Natural killer cell (primary cell): ENCODE data around the gene MAPRE3. TPM values are rescaled to one million over a fixed set of nuclear protein-coding genes. Genes with fewer than 3 reads are reported as not detected.

Experiments used
- ATAC-seq, 3 donors: fragments of 150-1000 bp in 2 of 3; fragments of 200-7000 bp in 1 of 3; cut with Tn5 transposase; 1 replicate in 1 of 3; 2 replicates in 2 of 3; pipeline ENCODE4 v1.10.0; 2021; ENCODE audit warnings: mild to moderate bottlenecking in 2 of 3, moderate library complexity in 2 of 3
- DNase-seq, 2 donors: peaks; one replicate each; pipeline versions ENCODE4 v3.0.0 to v3.0.0-alpha.2; 2013 to 2021; ENCODE audit warnings: mixed read lengths in 1 of 2
- H3K27ac ChIP-seq: one replicate; pipeline ENCODE4 v1.5.1; 2013; ENCODE audit warnings: mild to moderate bottlenecking, low read length
- H3K27me3 ChIP-seq: one replicate; pipeline ENCODE4 v1.6.1; 2013; ENCODE audit warnings: low read length; ENCODE audit not compliant: control insufficient read depth, insufficient read depth
- H3K36me3 ChIP-seq: one replicate; pipeline ENCODE4 v1.6.1; 2013; ENCODE audit warnings: low read length; ENCODE audit not compliant: control insufficient read depth, insufficient read depth
- H3K4me1 ChIP-seq: one replicate; pipeline ENCODE4 v1.6.1; 2013; ENCODE audit warnings: low read length; ENCODE audit not compliant: control insufficient read depth, insufficient read depth
- H3K4me3 ChIP-seq: one replicate; pipeline ENCODE4 v1.5.1; 2013; ENCODE audit warnings: low read length
- H3K9me3 ChIP-seq: one replicate; pipeline ENCODE4 v1.6.1; 2013; ENCODE audit warnings: low read length; ENCODE audit not compliant: control insufficient read depth, insufficient read depth
- H3K27ac Mint-ChIP-seq, 2 donors: one replicate each; pipeline ENCODE4 v1.8.0; 2022; ENCODE audit warnings: mild to moderate bottlenecking in 2 of 2, mixed read lengths in 2 of 2, moderate library complexity in 1 of 2
- H3K27me3 Mint-ChIP-seq, 2 donors: one replicate each; pipeline ENCODE4 v1.8.0; 2022; ENCODE audit warnings: low read depth in 2 of 2, mixed read lengths in 2 of 2
- H3K36me3 Mint-ChIP-seq: one replicate; pipeline ENCODE4 v1.8.0; 2022; ENCODE audit warnings: mixed read lengths
- H3K4me1 Mint-ChIP-seq, 2 donors: one replicate each; pipeline ENCODE4 v1.8.0; 2022; ENCODE audit warnings: mixed read lengths in 2 of 2
- H3K4me3 Mint-ChIP-seq: one replicate; pipeline ENCODE4 v1.8.0; 2022; ENCODE audit warnings: mild to moderate bottlenecking, moderate library complexity, mixed read lengths
- H3K9me3 Mint-ChIP-seq, 2 donors: one replicate each; pipeline ENCODE4 v1.8.0; 2022; ENCODE audit warnings: mixed read lengths in 2 of 2
- WGBS: methylation state at CpG from one replicate; pipeline ENCODE4 v1.1.7; 2013; ENCODE audit warnings: missing lambda C conversion rate; ENCODE audit not compliant: insufficient coverage; 5-methylcytosine and 5-hydroxymethylcytosine counted together
- intact Hi-C: fragments of 100-400 bp; cut with micrococcal nuclease; formaldehyde crosslinking; loops from one replicate; pipeline ENCODE4 v1.14.2; 2022
- total RNA-seq, 4 donors: library from RNA; stranded (reverse); fragments of 120-200 nt in 1 of 4; gene quantifications; one replicate each; pipeline versions ENCODE4 v1.2.3 to v1.2.4, GENCODE V29; 2013 to 2022
- TF ChIP-seq, protein P1 (sequence below): fragments of 200-600 bp; IDR thresholded peaks from one replicate; pipeline ENCODE4 v1.8.0; 2022; ENCODE audit warnings: antibody characterized with exemption

The MAPRE3 gene
- total RNA-seq, 3 donors from 2014 or later (not counting 1 experiment from before 2014, with no cell fraction given), result 3.9 to 5.0 (median 4.2) TPM

DNA sequence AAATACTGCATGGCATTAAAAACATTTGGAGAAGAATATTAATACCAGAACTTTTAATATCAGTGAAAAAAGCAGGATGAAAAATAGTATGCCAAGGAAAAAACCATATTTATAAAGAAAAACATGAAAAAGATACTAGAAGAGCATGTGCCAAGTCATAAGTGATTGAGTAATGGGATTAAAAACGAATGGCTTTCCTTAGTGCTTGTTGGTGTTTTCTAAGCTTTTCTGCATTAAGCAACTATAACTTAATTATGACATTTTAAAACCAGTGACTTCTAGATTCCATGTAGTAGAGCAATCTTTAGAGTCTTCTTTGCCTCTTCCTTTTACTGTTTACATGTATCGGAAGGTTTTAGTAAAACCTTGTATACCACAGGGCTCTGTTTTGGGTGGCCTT lies 6.6 kb downstream of the MAPRE3 start:
- H3K27me3 ChIP-seq, result no peaks in the 10 kb centered on the region
- H3K9me3 Mint-ChIP-seq, result no peaks in the 10 kb centered on the region
- H3K4me1 ChIP-seq, result no peaks in the 10 kb centered on the region
- TF ChIP-seq, protein P1, sequence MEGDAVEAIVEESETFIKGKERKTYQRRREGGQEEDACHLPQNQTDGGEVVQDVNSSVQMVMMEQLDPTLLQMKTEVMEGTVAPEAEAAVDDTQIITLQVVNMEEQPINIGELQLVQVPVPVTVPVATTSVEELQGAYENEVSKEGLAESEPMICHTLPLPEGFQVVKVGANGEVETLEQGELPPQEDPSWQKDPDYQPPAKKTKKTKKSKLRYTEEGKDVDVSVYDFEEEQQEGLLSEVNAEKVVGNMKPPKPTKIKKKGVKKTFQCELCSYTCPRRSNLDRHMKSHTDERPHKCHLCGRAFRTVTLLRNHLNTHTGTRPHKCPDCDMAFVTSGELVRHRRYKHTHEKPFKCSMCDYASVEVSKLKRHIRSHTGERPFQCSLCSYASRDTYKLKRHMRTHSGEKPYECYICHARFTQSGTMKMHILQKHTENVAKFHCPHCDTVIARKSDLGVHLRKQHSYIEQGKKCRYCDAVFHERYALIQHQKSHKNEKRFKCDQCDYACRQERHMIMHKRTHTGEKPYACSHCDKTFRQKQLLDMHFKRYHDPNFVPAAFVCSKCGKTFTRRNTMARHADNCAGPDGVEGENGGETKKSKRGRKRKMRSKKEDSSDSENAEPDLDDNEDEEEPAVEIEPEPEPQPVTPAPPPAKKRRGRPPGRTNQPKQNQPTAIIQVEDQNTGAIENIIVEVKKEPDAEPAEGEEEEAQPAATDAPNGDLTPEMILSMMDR, result no peak
- DNase-seq (no peak), ATAC-seq (no peak)
- no peaks in the 10 kb centered on the region for H3K36me3 ChIP-seq
- WGBS, result 93% methylated on average over 1 of the region's 2 CpGs
- H3K27ac Mint-ChIP-seq, result no peak overlapping the region
- no peaks in the 10 kb centered on the region for H3K36me3 Mint-ChIP-seq
- H3K4me3 ChIP-seq, result no peak overlapping the region
- H3K9me3 ChIP-seq, result no peaks in the 10 kb centered on the region
- H3K4me1 Mint-ChIP-seq, result peaks cover 2 to 3% of the 10 kb centered on the region in 2 donors
- no peak overlapping the region for H3K27ac ChIP-seq
- intact Hi-C loops, result no loop called here
- peaks cover 2 to 13% of the 10 kb centered on the region in 2 donors for H3K27me3 Mint-ChIP-seq
- no peak overlapping the region for H3K4me3 Mint-ChIP-seq

DNA sequence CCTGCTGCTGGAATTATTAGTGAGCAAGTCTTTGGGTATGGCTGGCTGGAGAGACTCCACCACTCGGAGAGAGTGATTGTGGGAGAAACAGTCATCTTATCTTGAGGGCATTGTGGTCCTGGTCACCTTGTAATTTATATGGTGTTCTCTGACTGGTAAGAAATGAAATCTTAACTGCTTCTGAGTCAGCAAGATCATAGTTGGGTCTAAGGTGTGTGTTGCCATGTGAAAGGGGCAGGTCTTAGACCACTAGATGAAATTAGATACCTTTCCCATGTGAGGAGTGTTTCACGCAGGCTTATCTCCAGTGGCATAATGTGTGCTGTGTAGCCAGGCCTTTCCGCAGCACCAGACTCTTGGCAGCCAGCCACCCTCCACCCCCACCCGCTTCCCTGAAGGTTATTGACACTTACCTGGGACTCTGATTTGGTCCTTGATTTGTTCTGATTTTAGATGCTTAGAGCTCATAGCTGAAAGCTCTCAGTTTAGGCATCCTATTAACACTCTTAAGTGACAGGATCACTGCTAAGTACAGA lies 7.7 kb downstream of the MAPRE3 start:
- H3K9me3 Mint-ChIP-seq, result no peaks in the 10 kb centered on the region
- H3K27ac Mint-ChIP-seq, result no peak overlapping the region
- WGBS, result 82% methylated on average over 4 of the region's 4 CpGs
- DNase-seq (no peak), ATAC-seq (no peak)
- H3K4me3 ChIP-seq, result no peak overlapping the region
- H3K36me3 Mint-ChIP-seq, result no peaks in the 10 kb centered on the region
- TF ChIP-seq, protein P1, result no peak
- H3K4me3 Mint-ChIP-seq, result no peak overlapping the region
- no peaks in the 10 kb centered on the region for H3K4me1 ChIP-seq
- H3K27me3 Mint-ChIP-seq, result peaks cover 2 to 9% of the 10 kb centered on the region in 2 donors
- no peak overlapping the region for H3K27ac ChIP-seq
- H3K27me3 ChIP-seq, result no peaks in the 10 kb centered on the region
- no peaks in the 10 kb centered on the region for H3K36me3 ChIP-seq
- intact Hi-C loops, result no loop called here
- no peaks in the 10 kb centered on the region for H3K4me1 Mint-ChIP-seq
- no peaks in the 10 kb centered on the region for H3K9me3 ChIP-seq

DNA sequence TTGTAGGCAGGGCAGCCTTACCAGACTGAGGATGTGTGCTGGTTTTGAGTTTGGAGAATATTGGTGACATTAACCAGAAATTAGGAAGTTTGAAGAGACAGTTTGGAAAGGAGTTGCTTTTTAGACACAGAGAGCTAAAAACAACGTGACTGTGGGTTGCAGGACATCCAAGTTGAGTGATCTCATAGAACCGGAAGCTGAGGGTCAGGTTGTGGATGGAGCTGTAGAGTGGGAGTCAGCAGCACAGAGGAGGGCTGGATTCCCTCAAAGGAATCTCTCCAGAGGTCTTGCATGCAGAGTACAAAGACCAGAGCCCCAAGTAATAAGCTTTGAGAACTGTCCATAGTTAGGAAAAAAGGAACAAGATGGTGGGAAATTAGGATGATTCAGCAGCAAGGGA lies 9.3 kb downstream of the MAPRE3 start:
- peaks cover 2 to 7% of the 10 kb centered on the region in 2 donors for H3K27me3 Mint-ChIP-seq
- H3K4me3 Mint-ChIP-seq, result no peak overlapping the region
- H3K36me3 Mint-ChIP-seq, result no peaks in the 10 kb centered on the region
- no peak for ATAC-seq
- H3K4me1 ChIP-seq, result no peaks in the 10 kb centered on the region
- no peak overlapping the region for H3K4me3 ChIP-seq
- no peaks in the 10 kb centered on the region for H3K9me3 Mint-ChIP-seq
- no peaks in the 10 kb centered on the region for H3K36me3 ChIP-seq
- WGBS, result 73% methylated on average over 2 of the region's 2 CpGs
- H3K27me3 ChIP-seq, result no peaks in the 10 kb centered on the region
- no peak overlapping the region for H3K27ac ChIP-seq
- TF ChIP-seq, protein P1, result no peak
- no peaks in the 10 kb centered on the region for H3K9me3 ChIP-seq
- H3K4me1 Mint-ChIP-seq, result no peaks in the 10 kb centered on the region
- intact Hi-C loops, result no loop called here
- no peak overlapping the region for H3K27ac Mint-ChIP-seq
- no peak for DNase-seq

DNA sequence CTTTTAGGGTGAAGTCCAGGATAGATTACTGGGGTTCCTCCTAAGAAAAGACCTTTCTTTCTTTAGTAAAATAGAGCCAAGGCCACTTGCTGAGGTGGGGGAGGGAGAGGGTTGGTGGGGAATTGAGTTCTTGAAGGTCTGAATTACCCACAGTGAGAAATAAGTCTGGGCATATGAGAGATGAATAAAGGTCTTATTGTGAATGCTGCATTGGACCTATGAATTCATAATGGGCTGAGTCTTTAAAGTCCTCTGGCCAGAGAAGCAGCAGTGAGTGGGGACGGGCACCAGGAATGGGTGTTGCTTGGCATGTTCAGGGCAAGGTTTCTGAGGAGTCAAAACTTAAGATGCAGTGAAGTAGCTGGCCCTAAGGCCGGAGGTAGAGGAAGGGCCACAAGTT lies 10.5 kb downstream of the MAPRE3 start:
- ATAC-seq (no peak), DNase-seq (no peak)
- intact Hi-C loops, result no loop called here
- no peak overlapping the region for H3K4me3 Mint-ChIP-seq
- no peaks in the 10 kb centered on the region for H3K9me3 ChIP-seq
- H3K36me3 ChIP-seq, result no peaks in the 10 kb centered on the region
- TF ChIP-seq, protein P1, result no peak
- no peak overlapping the region for H3K27ac ChIP-seq
- H3K36me3 Mint-ChIP-seq, result no peaks in the 10 kb centered on the region
- peaks cover 2 to 7% of the 10 kb centered on the region in 2 donors for H3K27me3 Mint-ChIP-seq
- WGBS, result 87% methylated on average over 2 of the region's 2 CpGs
- H3K4me1 Mint-ChIP-seq, result no peaks in the 10 kb centered on the region
- no peaks in the 10 kb centered on the region for H3K9me3 Mint-ChIP-seq
- H3K27me3 ChIP-seq, result no peaks in the 10 kb centered on the region
- no peak overlapping the region for H3K4me3 ChIP-seq
- H3K27ac Mint-ChIP-seq, result no peak overlapping the region
- no peaks in the 10 kb centered on the region for H3K4me1 ChIP-seq
